Brain pericyte (primary cell): ENCODE results near the gene SPPL2C.

ENCODE experiments used
- DNase-seq: peaks from one replicate; pipeline ENCODE4 v3.0.0-alpha.2; 2012; ENCODE audit warnings: low read depth, low spot score

SPPL2C gene

GRCh38 chr17:45828171-45828570 lies 16.5 kb upstream of the SPPL2C start:
- no peak for DNase-seq

DNA sequence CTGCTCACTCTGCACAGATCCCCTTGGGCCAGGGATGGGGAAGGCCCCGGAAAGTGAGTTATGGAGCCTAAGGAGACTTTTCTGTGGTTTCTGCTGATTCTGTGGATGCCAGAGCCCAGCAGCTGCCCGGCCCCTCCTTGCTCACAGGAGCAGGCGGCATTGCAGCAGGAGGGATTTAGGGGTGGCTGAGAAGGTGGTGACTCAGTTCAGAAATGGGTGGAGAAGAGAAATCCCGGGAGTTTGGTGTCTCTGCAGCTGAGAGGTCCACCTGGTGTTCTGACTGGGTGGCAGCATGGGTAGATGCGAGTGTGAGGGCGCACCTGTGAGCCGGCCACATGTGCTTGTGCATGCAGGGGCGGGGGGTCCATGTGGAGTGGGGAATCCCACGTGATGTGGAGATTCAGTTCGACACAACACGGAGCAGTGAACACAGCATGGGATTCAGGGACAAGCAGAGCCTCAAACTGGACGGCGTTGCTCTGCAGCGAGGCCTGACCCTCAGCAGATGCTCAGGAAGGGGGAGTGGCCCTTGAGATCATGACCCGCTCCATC lies 16.0 kb upstream of the SPPL2C start:
- no peak for DNase-seq

GRCh38 chr17:45833920-45834319 lies 10.8 kb upstream of the SPPL2C start:
- no peak for DNase-seq

- DNase-seq = no peak
Observed at GRCh38 chr17:45834471-45835396, 9.9 kb upstream of the SPPL2C start.

GRCh38 chr17:45835481-45835880 lies 9.2 kb upstream of the SPPL2C start:
- no peak for DNase-seq

DNA sequence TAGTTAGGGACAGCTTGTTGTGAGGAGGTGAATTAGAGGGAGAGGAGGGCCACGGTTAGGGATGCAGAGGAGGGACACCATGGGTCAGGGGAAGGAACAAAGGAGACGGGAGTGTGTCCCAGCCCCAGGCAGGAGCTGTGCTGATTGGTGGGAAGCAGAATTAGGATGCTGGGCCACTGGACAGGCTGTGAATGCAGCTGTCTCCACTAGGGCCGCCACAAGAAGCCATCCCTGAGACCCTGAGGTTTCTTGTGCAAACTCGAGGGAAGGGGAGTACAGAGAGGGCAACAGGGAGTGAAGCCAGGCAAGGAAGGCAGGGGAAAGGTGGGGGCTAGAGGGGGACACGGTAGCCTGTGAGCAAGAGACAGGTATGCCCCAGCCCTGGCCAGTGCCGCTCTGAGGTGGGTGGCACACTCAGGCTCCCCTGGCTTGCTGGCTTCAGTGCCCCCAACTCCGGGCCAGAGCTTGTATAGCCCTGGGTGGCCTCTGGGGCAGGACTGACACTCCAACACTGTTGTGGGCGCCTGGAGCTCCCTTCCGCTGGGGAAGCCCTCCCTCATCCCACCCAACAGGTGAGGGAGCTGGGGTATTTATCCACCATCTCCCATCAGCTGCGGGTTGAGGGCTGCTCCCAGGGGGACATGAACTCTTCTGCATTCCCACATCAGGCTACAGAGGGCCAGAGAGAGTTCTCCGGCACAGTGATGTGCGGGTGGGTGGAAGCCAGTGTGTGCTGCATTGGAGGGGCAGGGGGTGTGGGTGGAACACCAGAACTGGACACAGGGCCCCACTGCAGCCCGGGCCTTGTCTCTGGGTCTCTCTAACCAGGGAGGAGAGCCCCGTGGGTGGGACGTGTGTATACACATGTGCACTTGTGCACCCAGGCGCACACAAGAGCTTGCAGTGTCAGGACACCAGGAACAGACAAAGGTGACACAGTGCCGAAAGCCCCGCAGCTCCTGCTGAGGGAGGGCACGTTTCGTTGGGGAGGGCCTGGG lies 8.3 kb upstream of the SPPL2C start:
- DNase-seq = no peak

GRCh38 chr17:45837187-45837586 lies 7.5 kb upstream of the SPPL2C start:
- DNase-seq = no peak

DNA sequence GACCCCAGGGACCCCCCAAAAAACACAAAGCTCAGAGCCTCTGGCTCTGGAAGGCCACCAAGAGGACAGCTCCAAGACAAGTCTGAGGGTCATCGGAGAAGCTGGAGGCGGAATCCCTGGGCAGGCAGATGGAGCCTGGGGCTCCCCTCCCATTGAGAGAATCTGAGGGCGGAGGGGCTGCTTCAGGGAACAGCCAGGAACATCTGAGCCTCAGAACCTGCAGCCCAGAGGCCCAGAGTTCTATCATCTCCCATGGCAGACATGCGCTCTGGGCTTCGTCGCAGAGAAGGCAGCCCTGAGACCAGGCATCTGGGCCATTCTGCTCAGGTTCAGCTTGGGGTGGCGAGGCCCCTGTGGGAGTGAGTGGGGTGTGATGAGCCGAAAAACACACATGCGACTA lies 7.1 kb upstream of the SPPL2C start:
- DNase-seq = no peak

- DNase-seq = no peak
Observed at GRCh38 chr17:45838751-45839295, 5.9 kb upstream of the SPPL2C start.

DNA sequence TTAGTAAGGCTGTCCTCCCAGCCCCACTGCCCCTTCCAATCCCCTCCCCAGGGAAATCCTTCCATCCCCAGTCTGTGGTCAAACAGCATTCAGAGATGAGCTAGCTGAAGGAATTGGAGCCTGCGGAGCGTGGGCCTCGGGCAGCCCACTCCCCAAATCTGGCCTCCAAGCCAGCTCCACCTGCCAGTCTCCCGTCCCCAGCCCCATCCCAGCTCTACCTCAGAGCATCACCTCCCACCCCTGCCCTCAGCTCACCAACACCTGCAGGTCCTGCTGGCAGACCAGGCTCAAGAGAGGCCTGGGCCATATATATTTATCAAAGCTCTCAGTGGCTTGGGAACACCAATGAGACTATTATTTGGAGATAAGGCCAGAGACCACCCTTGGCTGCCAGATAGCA lies 5.2 kb upstream of the SPPL2C start:
- DNase-seq = no peak

GRCh38 chr17:45841186-45841585 lies 3.5 kb upstream of the SPPL2C start:
- DNase-seq = no peak

GRCh38 chr17:45841883-45842525 lies 2.7 kb upstream of the SPPL2C start:
- DNase-seq = no peak

DNA sequence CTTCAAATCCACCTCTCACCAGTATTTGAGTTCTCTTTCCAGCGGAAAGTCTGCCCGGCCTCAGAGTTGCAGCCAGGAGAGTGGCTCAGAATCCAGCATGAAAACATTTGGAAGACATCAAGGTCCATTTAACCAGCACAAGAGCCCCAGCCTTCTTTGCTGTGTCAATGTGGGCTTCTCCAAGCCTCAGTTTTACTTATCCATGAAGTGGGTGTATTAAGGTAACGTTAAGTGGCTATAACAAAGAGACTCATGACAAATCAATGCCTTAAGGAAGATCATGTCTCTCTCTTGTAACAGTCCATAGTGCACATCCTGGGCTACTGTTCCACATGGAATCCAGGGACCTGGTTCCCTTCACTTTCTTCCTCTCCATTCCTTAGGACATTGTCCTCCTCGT lies 959 bp upstream of the SPPL2C start:
- DNase-seq = no peak

GRCh38 chr17:45845376-45846185 lies 900 bp downstream of the SPPL2C start:
- DNase-seq = no peak

- DNase-seq = no peak
Observed at GRCh38 chr17:45846223-45846622, 1.5 kb downstream of the SPPL2C start.

DNA sequence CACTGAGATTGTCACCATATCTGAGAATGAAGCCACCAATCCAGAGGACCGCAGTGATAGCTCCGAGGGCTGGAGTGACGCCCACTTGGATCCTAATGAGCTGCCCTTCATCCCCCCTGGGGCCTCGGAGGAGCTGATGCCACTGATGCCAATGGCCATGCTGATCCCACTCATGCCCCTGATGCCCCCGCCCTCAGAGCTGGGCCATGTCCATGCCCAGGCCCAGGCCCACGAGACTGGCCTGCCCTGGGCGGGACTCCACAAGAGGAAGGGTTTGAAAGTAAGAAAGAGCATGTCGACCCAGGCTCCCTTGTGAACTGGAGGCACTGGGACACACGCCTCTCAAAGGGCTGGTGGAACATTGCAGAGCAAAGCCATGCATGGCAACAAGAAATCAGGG lies 2.0 kb downstream of the SPPL2C start:
- no peak for DNase-seq

DNA sequence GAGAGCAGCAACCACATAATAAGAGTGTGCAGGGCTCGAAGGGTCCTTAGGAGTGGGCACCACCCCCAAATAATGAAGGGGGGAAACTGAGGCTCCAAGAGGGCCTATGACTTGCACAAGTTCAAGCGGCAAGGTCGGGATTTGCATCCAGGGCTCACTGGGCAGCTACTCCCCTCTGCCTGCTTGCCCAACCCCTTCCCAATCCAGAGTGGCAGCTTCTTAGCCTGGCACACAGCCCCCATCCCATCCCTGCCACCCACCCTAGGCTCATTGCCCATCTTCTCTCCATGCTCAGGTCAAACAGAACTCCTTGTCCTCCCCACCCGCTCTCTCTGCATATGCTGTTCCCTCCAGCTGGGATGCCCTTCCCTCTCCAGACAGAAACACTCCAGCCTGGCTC lies 2.4 kb downstream of the SPPL2C start:
- DNase-seq = no peak

DNA sequence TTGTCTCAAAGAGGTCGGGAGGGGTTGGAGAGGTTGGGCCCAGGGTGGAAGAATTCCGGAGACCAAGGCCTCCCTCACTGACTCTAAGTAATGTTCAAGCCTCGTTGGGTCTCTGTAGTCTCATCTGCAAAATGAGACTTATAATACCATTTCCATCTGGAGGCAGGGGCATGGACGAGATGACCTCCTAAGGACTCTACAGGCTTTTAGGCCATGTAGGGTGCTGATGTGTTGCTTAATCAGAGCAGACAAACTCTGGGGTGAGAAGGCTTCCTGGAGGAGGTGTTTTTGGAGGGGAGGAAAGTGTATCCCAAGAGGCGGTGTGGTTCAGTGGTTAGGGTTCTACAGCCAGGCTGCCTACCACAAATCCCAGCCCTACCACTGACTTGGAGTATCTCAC lies 3.1 kb downstream of the SPPL2C start:
- no peak for DNase-seq

- DNase-seq = no peak
Observed at GRCh38 chr17:45848405-45848804, 3.7 kb downstream of the SPPL2C start.

- DNase-seq = no peak
Observed at GRCh38 chr17:45848868-45849535, 4.3 kb downstream of the SPPL2C start.
